Left ventricle myocardium superior (tissue), 1 donor: Measurements from ENCODE around the gene KRTAP10-3. TPM values are rescaled to one million over a fixed set of nuclear protein-coding genes. Genes with fewer than 3 reads are reported as not detected.
"Not testable (repeated sequence)": the region's sequence is repeated elsewhere in the genome, so short reads cannot be mapped to it uniquely, and the experiment has no call there.

Source experiments
- ATAC-seq: fragments of 200-7000 bp; cut with Tn5 transposase; one replicate; pipeline ENCODE4 v1.9.1; 2020; ENCODE audit warnings: mild to moderate bottlenecking, moderate library complexity
- DNase-seq: peaks from one replicate; pipeline ENCODE4 v3.0.0-alpha.2; 2020
- intact Hi-C: fragments of 100-400 bp; cut with micrococcal nuclease; formaldehyde crosslinking; loops from one replicate; pipeline ENCODE4 v1.11.0; 2022
- total RNA-seq: library from RNA; stranded (reverse); fragmentation: NEBNext Ultra II Directional; extraction: Animal tissue kit (Norgen Biotek cat#: 25700); gene quantifications from one replicate; pipeline ENCODE4 v1.2.1, GENCODE V29; 2021
- donor health status: DM: no; HTN: yes; CAD: no; lungs with severe emphysema.

Gene KRTAP10-3
- total RNA-seq, 1 donor from 2014 or later, result not detected

DNA sequence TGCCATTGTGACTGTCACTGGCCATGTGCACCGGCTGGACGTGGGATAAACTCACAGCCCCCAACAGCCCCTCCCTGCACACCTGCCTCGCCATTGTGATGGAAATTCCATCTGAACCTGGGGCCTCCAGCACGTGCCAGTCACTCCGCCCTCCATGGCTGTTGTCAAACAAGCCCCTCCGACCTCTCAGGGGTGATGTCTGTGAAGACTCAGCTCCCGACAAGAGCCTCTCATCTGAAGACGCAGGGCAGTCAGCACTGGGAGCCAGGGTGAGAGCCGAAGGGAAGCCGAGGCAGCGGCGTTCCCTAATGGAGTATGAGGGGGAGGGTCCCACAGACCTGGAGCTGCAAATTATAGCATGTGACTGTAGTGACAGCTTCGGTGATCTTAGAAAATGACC, 5.9 kb downstream of the KRTAP10-3 start:
- no peak for ATAC-seq
- intact Hi-C loops, result loop anchor here (10.0 kb wide), 1 partner anchor 58 kb away; no protein-coding TSS in a partner anchor

DNA sequence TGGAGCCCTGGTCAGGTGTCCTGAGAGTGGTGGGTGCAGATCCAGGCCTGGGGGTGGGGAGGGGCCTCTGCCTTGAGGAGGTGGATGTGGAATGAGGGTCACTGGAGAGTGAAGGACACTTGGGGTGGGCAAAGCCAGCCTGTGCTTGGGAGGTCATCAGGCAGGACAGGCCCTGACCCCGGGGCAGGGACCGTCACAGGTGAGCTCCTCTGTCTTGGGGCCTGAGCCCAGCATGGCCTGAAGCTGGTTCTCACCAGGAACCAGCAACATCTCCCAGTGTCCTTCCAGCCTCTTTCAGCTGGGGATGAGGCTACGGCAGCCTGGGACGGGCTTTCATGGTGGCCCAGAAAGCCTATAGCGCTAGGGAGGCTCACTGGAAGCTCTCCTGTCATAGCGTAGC, 6.5 kb downstream of the KRTAP10-3 start:
- DNase-seq, result no peak
- intact Hi-C loops, result loop anchor here (10.0 kb wide), 1 partner anchor 57 kb away; no protein-coding TSS in a partner anchor
- ATAC-seq, result no peak

More for the DNA sequence above, 5.9 kb downstream of the KRTAP10-3 start:
- DNase-seq, result no peak

DNA sequence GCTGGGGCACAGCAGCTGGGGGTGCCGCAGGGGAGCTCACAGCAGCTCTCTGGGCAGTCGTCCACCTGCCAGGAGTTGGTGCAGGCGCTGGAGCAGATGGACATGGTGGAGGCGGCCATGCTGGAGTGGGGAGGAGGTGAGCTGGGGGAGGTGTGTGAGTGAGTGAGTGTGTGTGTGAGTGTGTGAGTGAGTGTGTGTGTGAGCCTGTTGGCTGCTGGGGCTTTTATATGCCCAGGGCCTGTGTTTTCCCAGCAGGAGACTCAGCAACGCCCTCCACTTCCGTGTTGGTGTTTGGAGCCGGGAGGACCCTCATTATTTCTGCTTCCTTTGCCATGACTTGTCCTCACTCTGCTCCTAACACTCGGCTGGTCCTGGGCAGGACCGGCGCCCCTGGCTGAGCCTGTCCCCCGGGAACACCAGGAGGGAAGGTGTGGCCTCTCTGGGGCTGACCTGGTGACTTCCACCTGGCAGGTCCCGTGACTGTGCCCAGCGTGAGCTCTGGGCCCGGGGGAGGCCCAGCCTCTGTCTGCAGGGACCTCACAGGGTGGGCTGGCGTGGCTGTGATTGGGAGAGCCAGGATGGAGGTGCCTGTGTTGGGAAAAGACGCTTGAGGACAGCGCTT, 7.1 kb downstream of the KRTAP10-3 start, which contains the start of gene KRTAP10-2:
KRTAP10-2 (minus strand) TSS at position 166 of the 622 bp plus-strand sequence; CDS start at position 119, 47 bp downstream.
- intact Hi-C loops, result loop anchor here (10.0 kb wide), 1 partner anchor 57 kb away; no protein-coding TSS in a partner anchor
- DNase-seq, result no peak
- no peak for ATAC-seq

DNA sequence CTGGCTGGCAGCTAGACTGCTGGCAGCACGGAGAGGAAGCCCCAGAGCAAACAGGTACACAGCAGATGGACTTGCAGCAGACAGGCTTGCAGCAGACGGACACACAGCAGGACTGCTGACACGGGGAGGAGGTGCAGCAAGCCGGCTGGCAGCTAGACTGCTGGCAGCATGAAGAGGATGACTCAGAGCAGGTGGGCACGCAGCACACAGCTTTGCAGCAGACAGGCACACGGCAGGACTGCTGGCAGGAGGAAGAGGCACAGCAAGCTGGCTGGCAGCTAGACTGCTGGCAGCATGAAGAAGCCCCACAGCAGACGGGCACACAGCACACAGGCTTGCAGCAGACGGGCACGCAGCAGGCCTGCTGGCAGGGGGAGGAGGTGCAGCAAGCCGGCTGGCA, 7.8 kb downstream of the KRTAP10-3 start:
- DNase-seq, result no peak
- intact Hi-C loops, result loop anchor here (10.0 kb wide), 1 partner anchor 56 kb away; no protein-coding TSS in a partner anchor
- ATAC-seq, result no peak

DNA sequence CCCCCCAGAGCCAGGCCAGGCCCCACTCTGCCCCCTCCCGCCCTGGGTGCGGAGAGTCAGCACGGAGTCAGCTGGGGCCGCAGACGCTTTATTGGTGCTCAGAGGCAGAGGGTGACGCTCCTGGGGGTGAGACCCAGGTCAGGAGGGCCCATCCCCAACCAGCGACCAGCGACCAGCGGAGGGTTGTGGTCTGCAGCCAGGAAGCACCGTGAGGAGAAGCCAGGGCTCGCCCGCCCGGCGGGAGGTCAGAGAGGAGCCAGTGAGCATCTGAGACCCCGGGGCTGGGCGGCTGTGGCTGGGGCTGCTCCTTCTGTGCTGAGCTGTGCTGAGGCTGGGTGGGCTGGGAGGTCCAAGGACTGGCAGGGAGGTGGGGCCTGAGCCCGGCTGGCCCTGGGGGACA, 8.3 kb downstream of the KRTAP10-3 start:
- intact Hi-C loops, result loop anchor here (10.0 kb wide), 1 partner anchor 55 kb away; no protein-coding TSS in a partner anchor
- DNase-seq, ATAC-seq: not testable (repeated sequence)

DNA sequence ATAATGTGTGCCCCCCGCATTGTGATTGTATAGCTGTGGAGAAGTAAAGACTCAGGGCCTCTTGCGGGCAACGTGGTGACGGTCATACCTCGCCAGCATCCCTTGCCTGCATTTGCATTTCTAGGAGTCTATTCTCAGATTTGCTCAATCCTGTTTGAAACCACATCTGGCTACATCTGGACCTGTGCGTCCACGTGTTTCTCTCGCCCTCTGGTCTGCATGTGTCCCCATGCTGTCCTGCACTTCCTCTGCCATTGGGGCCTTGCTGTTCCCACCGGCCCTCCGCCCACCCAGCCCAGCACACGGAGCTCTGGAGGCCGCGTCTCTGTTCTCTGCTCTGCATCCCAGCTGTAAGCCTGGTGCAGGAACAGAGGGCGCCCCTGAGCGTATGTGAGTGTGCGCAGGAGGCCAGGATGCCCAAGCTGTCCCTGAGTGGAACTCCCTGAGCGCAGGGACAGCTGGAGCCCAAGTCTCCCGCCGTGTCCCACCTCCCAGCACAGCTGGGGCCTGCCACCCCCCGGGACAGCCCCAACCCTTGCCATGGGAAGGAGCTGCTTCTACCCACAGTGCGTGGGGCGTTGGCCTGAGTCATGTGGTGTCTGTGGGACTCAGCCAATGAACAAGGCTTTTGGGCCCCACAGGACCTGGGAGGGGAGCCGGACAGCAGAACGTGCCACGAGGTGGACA, 8.9 kb downstream of the KRTAP10-3 start:
- intact Hi-C loops, result loop anchor here (10.0 kb wide), 1 partner anchor 55 kb away; no protein-coding TSS in a partner anchor
- ATAC-seq, result no peak
- DNase-seq, result no peak

DNA sequence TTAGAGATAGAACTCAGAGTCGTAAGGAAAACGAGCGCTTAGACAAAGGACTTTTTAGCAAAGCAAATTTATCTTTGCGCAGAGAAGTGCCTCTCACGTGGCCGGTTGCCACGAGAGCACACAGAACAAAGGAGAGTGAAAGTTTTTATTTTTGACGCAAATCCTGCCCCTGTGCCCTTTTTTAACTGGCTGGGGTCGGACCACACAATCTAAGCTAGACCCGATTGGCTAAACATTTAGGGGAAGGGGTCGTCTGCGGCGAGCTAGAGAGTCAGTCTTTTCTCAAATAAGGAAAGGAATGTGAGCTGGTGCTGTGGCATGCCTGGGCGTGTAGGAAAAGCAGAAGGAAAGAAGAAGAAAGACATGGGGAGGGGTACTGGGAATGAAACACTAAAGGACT, 9.7 kb downstream of the KRTAP10-3 start:
- DNase-seq (no peak), ATAC-seq (no peak)
- intact Hi-C loops, result no loop called here

DNA sequence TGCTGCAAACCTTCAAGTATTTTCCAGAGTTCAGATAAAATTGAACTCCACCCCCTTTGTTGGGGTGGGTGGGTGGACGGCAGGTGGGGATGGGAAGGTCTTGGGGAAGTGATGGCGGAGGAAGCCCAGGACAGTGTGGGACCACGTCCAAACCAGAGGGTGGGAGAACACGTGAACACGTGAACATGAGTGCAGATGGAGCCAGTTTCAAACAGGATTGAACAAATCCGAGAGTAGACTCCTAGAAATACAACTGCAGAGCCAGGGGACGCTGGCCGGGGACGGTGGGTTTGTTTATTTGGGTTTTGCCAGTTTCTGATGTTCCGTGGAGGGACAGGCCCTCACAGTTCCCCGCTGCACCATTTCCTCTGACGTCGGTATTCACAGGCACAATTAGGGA, 10.2 kb downstream of the KRTAP10-3 start:
- ATAC-seq, result no peak
- DNase-seq, result no peak
- intact Hi-C loops, result no loop called here

DNA sequence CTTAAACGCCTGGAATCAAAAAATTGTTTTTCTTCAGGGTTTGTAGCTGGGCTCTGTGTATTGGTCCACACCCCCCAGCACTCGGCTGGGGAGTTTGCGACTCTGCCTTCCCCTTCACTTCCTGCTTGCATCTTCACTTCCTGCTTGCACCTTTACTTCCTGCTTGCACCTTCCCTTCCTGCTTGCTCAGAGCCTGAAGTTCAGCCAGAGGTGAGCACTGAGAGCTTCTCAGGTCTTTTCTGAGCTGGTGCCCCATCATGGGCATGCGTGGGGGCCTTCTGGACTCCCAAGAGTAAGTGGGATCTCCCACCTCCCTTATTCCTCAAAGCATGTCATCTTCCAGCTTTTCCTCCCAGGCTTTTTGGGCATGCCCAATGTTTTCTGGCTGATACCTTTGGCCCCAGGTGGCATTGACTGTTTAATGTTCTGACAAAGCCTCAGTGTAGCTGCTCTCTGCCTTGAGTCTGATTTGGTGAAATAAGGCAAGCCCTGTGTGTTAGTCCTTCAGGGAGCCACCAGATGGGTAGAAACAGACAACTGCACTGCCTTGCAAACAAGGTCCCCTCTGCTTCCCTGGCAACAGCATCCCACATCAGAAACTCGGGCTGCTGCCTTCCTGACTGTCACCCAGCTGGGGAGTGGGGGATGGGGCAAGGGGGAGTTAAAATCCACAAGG, 10.8 kb downstream of the KRTAP10-3 start:
- DNase-seq (no peak), ATAC-seq (no peak)
- intact Hi-C loops, result no loop called here

DNA sequence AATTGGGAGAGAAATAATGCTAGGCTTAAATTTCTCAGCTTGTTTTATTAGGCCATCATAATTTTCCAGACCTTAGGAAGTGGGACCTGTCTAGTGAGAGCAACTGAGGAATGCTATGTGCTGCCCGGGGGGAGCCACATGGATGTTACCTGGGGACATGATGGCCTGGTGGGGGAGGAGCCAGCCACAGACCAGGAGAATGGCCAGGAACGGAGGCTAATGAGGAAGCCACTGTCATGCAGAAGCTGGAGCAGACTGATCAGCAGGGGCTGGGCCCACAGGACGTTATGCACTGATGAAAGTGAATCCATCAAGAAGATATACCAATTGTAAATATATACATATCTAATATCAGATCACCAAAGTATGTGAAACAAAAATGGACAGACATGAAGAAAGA, 14.0 kb downstream of the KRTAP10-3 start:
- DNase-seq (no peak), ATAC-seq (no peak)
- intact Hi-C loops, result no loop called here

DNA sequence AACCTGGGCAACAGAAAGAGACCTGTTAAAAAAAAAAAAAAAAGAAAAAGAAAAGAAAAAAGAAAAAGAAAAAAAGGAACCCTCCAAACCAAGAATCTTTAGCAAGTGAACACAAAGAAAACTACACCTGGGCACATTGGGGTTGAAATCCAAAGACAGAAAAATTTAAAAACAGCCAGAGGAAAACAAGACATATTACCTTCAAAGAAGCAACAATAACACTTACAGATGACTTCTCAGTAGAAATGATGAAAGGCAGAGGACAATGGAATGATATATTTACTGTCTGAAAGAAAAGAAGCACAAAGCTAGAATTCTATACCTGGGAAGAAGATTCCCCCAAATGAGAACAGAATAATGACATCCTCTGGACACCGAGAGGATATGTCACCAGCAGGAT, 15.9 kb downstream of the KRTAP10-3 start:
- ATAC-seq, result no peak
- intact Hi-C loops, result no loop called here

DNA sequence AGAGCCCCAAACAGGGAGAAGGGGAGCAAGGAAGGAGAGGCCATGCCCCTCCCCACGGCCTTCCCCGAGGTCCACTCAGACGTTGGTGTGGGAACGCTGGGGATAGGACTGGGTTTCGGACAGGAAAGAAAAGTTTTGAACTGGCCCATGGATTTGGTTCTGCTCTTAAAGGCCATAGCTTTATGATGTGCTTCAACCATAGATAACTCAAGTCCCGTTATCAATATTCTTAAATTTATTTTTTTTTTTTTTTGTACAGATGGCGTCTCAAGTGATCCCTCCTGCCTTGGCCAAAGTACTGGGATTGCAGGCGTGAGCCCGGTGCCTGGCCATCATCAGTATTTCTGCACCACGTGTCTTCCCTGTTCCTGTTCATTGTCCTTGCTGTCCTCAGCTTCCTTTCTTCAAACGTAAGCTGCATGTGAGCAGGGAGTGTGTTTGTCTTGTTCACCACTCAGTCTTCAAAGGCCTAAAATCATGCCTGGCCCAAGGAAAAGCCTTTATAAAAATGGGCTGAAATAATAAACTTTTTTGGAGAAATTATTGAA, 17.8 kb downstream of the KRTAP10-3 start:
- DNase-seq (no peak), ATAC-seq (peak; percentile 65)
- intact Hi-C loops, result no loop called here

More for the DNA sequence above, 15.9 kb downstream of the KRTAP10-3 start:
- DNase-seq, result no peak

DNA sequence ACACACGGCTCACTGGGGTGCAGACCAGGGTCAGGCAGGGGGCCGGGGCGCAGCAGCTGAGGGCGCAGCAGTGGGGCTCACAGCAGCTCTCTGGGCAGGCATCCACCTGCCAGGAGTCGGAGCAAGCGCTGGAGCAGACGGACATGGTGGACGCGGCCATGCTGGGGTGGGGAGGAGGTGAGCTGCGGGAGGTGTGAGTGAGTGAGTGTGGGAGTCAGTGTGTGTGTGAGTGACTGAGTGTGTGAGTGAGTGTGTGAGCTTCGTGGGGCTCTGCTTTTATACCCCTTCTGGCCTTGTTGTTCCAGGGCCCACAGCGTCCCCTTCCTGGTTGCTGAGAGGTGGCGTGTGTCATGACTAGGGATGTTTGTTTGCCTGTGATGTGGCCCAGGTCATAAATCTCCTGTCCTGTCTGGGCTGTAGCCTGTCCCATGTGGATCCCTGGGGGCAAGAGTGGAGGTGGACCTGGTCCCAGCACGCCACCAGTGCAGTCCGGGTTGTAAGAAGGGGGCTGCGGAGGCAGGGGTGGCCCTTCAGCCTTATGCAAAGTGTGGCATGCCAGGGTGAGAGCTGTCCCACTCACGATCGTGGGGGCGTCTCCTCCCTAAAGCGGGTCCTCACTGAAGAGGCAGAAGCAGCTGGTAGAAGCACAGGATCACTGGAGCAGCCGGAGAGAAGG, 18.5 kb downstream of the KRTAP10-3 start, which contains the start of gene KRTAP10-1:
KRTAP10-1 (minus strand) TSS at position 205 of the 676 bp plus-strand sequence; CDS start at position 160, 45 bp downstream.
- ATAC-seq (no peak), DNase-seq (no peak)
- intact Hi-C loops, result no loop called here

DNA sequence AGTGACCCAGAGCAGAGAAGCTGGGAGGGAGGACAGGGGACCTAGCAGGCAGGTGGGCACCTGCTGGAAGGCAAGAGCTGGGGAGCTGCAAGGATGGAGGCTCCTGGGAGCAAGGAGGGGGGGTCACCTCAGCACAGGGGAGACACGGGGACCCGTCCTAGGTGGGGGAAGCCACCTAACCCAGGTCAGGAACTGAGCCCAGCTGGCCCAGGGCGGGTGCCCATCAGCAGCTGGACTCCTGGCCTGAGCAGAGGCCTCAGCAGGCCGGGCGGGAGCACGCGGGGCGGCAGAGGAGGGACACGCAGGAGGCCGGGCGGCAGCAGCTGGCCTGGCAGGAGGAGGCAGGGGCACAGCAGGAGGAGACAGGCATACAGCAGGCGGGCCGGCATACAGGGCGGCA, 19.5 kb downstream of the KRTAP10-3 start:
- intact Hi-C loops, result no loop called here
- DNase-seq (no peak), ATAC-seq (no peak)

DNA sequence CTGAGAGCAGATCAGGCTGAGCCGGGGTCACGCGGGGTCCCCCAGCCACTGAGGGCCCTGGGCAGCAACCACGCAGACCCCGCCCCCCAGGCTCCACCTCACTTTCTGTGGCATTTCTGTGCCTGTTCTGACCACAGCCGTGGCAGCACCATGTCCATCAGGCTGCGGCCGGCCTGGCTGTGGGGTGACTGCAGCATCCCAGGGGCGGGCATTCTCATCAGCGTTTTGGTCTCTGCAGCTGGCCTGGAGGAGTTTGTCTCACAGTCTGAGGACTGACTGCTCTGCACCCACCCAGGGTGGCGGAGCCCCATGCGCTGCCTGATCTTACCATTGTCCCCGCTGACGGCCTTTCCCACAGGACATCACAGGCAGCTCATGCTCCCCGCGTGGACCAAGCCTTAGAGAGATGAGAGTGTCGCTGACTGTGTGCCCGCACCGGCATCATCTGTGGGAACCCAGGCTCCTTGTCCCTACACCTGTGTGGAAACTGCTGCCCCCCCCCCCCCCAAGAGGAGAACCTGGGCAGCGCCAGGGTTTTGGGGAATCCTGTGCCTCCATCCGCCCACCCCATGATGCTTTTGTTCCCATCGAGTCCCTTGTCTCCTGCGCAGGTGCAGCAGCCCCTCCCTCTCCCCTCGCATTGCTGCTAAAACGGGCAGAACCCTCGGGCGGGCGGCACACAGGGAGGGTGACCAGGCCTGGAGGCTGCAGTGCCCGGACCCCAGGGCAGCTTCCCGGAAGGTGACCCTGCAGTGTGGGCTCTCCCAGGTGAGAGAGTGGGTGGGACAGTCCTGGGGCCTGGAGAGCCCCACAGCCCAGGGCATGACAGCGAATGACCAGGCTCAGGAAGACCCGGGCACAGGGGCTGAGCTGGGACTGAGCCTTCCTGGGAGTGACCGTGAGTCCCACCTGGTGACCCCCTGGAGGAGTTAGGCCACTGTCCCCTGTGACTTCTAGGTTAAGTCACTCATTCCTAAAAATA, 20.4 kb downstream of the KRTAP10-3 start:
- DNase-seq (no peak), ATAC-seq (no peak)
- intact Hi-C loops, result no loop called here

DNA sequence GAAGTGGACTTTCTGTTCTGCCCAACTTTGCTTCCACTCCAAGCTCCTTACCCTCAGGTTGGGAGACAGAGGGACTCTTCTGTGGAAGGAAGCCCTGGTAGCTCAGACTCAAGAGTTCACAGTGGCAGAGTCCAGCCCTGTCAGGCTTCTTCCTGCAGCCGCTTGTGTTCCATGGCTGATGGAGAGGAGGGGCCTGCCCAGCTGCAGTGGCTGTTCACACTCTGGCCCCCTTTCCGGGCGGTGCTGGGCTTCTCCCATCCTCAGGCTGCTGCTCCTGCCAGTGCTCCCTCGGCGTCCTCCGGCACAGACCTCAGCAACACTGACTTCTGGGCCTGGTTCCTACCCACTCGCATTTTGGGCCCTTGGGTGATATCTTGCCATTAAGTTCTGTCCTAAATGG, 22.6 kb downstream of the KRTAP10-3 start:
- DNase-seq (no peak), ATAC-seq (no peak)
- intact Hi-C loops, result no loop called here

DNA sequence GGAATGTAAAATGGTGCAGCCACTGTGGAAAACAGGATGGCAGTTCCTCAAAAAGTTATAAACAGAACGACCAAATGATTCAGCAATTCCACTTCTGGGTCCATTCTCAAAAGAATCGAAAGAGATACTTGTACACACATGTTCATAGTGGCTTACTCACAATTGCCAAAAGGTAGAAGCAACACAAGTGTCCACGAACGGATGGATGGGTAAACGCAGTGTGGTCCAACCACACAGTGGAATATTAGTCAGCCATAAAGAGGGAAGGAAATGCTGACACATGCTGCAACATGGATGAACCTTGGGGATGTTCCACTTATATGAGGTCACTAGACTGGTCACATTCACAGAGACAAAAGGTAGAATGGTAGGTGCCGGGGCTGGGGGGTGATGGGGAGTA, 23.9 kb downstream of the KRTAP10-3 start:
- intact Hi-C loops, result no loop called here
- DNase-seq, result no peak
- no peak for ATAC-seq
